Activated naive CD4-positive, alpha-beta T cell treated with anti-CD3 and anti-CD28 coated beads, Interleukin-2, amount 50 U/mL, for 24 hours (primary cell): Measurements from ENCODE around the gene TFDP1.

Experiments
- H3K27ac Mint-ChIP-seq: one replicate; pipeline ENCODE4 v1.8.0; 2021; ENCODE audit warnings: mild to moderate bottlenecking, mixed read lengths
- H3K27me3 Mint-ChIP-seq: one replicate; pipeline ENCODE4 v1.8.0; 2021; ENCODE audit warnings: mixed read lengths
- H3K36me3 Mint-ChIP-seq: one replicate; pipeline ENCODE4 v1.8.0; 2021; ENCODE audit warnings: mixed read lengths
- H3K4me1 Mint-ChIP-seq: one replicate; pipeline ENCODE4 v1.8.0; 2021; ENCODE audit warnings: mixed read lengths
- H3K4me3 Mint-ChIP-seq: one replicate; pipeline ENCODE4 v1.8.0; 2021; ENCODE audit warnings: mild to moderate bottlenecking, mixed read lengths
- H3K9me3 Mint-ChIP-seq: one replicate; pipeline ENCODE4 v1.8.0; 2021; ENCODE audit warnings: mixed read lengths

The TFDP1 gene

DNA sequence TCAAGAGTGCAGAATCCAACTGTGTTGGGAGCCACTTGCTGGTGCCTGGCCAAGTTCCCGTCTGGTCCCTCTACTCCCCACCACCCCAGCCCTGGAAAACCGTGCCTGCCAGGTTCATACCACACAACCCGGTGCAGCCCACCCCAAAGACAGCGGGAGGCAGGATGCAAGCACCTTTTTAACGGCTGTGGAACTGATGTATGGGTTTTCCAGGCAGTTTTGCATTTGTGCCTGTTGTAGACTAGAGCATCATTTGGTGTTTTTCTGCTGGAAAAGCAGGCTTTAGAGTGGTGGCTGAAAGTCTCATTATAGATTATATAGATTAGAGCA, 13.5 kb downstream of the TFDP1 start:
- H3K36me3 Mint-ChIP-seq, result peaks cover 14% of the 10 kb centered on the region
- H3K27ac Mint-ChIP-seq, result no peak overlapping the region
- H3K27me3 Mint-ChIP-seq, result no peaks in the 10 kb centered on the region
- H3K4me3 Mint-ChIP-seq, result no peak overlapping the region
- H3K4me1 Mint-ChIP-seq, result peaks cover 27% of the 10 kb centered on the region
- no peaks in the 10 kb centered on the region for H3K9me3 Mint-ChIP-seq

DNA sequence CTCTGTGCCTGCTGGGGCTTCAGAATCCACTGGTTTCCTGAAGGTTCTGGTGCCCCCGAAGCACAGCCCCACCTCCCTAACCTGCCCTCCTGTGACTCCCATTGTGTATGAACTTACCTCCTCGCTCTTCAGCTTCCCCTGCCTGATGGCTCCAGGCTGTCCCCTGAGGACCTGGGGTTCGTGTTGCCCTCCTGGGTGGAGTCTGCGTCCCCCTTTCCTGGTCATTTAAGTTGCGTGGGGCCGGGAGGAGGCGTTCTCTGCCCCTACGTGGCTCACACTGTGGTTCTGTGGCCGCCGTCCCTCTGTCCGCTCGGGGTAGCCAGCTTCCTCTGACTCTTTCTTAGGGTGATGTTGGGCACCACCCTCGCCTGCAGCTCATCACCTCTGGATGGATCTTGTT, 13.9 kb downstream of the TFDP1 start:
- H3K27ac Mint-ChIP-seq, result no peak overlapping the region
- H3K4me3 Mint-ChIP-seq, result no peak overlapping the region
- no peaks in the 10 kb centered on the region for H3K9me3 Mint-ChIP-seq
- H3K4me1 Mint-ChIP-seq, result peaks cover 27% of the 10 kb centered on the region
- no peaks in the 10 kb centered on the region for H3K27me3 Mint-ChIP-seq
- H3K36me3 Mint-ChIP-seq, result peaks cover 14% of the 10 kb centered on the region

GRCh38 chr13:113599391-113599790, 14.8 kb downstream of the TFDP1 start:
- no peak overlapping the region for H3K27ac Mint-ChIP-seq
- H3K4me3 Mint-ChIP-seq, result no peak overlapping the region
- H3K27me3 Mint-ChIP-seq, result no peaks in the 10 kb centered on the region
- H3K9me3 Mint-ChIP-seq, result no peaks in the 10 kb centered on the region
- peaks cover 27% of the 10 kb centered on the region for H3K4me1 Mint-ChIP-seq
- peaks cover 14% of the 10 kb centered on the region for H3K36me3 Mint-ChIP-seq

DNA sequence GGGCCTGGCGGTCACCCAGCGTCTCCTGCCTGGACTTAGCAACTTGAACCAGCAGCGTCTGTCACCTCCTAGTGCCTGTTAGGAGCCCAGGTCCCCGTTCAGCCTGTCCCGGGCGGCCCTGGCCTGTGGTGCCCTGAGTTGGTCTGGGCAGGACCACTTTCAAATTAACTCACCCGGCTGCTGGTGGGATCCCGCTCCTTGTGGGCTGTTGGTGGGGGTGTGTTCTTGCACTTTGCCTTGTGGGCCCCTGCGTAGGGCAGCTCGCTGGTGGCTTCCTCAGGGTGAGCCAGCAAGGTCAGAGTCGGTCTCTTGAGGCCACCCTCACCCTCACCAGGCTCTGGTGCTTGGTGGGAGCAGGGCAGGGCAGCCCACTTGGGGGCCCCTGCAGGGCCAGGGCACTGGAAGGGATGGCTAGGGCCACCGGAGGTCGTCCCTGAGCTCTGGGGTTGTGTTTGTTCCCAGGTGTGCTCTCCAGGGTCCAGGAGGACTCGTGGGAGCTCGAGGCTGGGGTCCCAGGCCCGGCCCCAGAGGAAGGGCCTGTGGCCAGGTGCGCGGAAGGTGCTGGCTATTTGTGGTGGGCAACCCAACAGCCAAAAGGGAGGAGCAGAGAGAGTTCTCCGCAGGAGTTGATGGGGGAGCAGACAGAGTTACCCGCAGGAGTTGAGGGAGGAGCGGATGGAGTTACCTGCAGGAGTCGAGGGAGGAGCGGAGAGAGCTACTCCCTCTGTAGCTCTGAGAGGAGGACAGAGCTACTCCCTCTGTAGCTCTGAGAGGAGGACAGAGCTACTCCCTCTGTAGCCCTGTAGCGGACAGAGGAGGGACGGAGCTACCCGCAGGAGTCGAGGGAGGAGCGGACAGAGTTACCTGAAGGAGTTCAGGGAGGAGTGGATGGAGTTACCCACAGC, 16.9 kb downstream of the TFDP1 start:
- H3K27ac Mint-ChIP-seq, result no peak overlapping the region
- no peak overlapping the region for H3K4me3 Mint-ChIP-seq
- no peaks in the 10 kb centered on the region for H3K9me3 Mint-ChIP-seq
- H3K27me3 Mint-ChIP-seq, result no peaks in the 10 kb centered on the region
- peaks cover 35% of the 10 kb centered on the region for H3K4me1 Mint-ChIP-seq
- H3K36me3 Mint-ChIP-seq, result peaks cover 11% of the 10 kb centered on the region

- peaks cover 38% of the 10 kb centered on the region for H3K4me1 Mint-ChIP-seq
- H3K4me3 Mint-ChIP-seq, result no peak overlapping the region
- H3K9me3 Mint-ChIP-seq, result no peaks in the 10 kb centered on the region
- peaks cover 12% of the 10 kb centered on the region for H3K36me3 Mint-ChIP-seq
- peak overlapping the region; percentile 23 for H3K27ac Mint-ChIP-seq
- no peaks in the 10 kb centered on the region for H3K27me3 Mint-ChIP-seq
Measured at GRCh38 chr13:113602291-113602988, 17.9 kb downstream of the TFDP1 start.

DNA sequence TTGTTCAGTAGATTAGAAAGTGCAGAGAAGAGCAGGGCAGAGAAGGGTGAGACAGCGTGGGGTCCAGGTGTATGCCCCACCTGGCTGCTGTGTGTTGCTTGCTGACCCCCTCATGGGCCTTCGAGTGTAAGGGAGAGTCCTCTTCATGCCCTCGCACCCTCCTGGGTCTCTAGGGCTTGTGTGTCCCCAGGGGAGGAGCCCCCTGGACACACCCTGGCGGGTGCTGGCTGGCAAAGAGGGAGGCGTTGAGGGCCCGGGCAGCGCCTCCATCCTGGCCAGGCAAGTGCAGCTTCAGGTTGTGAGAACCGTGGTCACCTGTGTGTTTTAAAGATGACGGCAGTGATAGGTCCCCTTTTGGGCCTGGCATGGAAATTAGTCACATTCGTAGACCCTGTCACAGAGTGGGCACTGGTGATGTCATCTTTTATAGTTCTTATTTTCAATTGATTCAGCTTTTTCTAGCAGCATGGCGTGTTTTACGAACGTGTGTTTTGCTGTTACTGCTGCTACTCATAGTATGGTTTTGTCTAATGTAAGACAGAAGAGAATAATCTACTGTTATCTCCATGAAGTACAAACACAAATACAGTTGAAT, 18.7 kb downstream of the TFDP1 start:
- Mint-ChIP-seq H3K27ac (no peak overlapping the region), H3K9me3 (no peaks in the 10 kb centered on the region), H3K4me3 (no peak overlapping the region), H3K36me3 (peaks cover 12% of the 10 kb centered on the region), H3K4me1 (peaks cover 38% of the 10 kb centered on the region), H3K27me3 (no peaks in the 10 kb centered on the region)

- no peak overlapping the region for H3K4me3 Mint-ChIP-seq
- H3K27me3 Mint-ChIP-seq, result no peaks in the 10 kb centered on the region
- no peaks in the 10 kb centered on the region for H3K9me3 Mint-ChIP-seq
- peaks cover 36% of the 10 kb centered on the region for H3K4me1 Mint-ChIP-seq
- H3K27ac Mint-ChIP-seq, result no peak overlapping the region
- H3K36me3 Mint-ChIP-seq, result peaks cover 7% of the 10 kb centered on the region
Measured at GRCh38 chr13:113604186-113604585, 19.6 kb downstream of the TFDP1 start.

- Mint-ChIP-seq H3K4me3 (no peak overlapping the region), H3K36me3 (peaks cover 5% of the 10 kb centered on the region), H3K27me3 (no peaks in the 10 kb centered on the region), H3K27ac (no peak overlapping the region), H3K9me3 (no peaks in the 10 kb centered on the region), H3K4me1 (peaks cover 34% of the 10 kb centered on the region)
Measured at GRCh38 chr13:113605461-113605860, 20.9 kb downstream of the TFDP1 start.

GRCh38 chr13:113605866-113606438, 21.4 kb downstream of the TFDP1 start:
- Mint-ChIP-seq H3K4me3 (no peak overlapping the region), H3K27ac (no peak overlapping the region), H3K9me3 (no peaks in the 10 kb centered on the region), H3K27me3 (no peaks in the 10 kb centered on the region), H3K36me3 (peaks cover 5% of the 10 kb centered on the region), H3K4me1 (peaks cover 31% of the 10 kb centered on the region)

- Mint-ChIP-seq H3K27ac (no peak overlapping the region), H3K4me3 (no peak overlapping the region), H3K27me3 (no peaks in the 10 kb centered on the region), H3K4me1 (peaks cover 23% of the 10 kb centered on the region), H3K9me3 (no peaks in the 10 kb centered on the region), H3K36me3 (peaks cover 5% of the 10 kb centered on the region)
Measured at GRCh38 chr13:113607056-113607888, 22.7 kb downstream of the TFDP1 start.

DNA sequence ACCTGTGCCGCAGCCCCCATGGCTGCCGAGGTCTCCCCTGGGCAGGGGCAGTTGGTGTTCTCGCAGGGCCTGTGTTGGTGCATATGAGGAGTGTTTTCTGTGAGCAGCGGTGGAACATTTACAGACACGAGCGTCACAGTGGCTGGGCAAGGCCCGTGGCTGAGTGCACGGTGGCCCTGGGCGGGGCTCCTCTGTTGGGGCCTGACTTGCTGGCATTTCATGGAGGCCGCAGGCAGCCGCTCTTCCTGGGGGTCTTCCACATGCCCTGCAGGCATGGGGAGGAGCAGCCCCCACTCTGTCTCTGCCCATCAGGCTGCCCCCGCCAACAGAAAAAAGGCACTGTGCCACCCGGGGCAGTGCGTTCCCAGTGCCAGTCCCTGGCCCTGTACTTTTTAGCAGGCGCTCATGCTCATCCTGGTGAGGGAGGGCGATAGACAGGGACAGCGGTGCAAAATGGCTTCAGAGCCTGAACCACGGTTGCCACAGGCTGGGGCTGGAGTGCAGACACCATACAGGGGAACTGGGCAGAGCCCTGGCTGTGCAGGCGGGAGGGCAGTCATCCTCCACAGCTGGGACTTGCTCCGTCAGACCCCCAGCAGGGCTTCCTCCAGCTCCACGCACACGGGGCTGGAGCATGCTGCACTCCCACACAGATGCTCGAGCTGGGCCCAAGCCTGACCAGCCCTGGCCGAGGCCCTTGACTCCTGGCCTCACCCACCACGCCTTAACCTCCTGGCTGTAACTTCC, 23.5 kb downstream of the TFDP1 start:
- no peak overlapping the region for H3K4me3 Mint-ChIP-seq
- peaks cover 5% of the 10 kb centered on the region for H3K36me3 Mint-ChIP-seq
- H3K27me3 Mint-ChIP-seq, result no peaks in the 10 kb centered on the region
- H3K27ac Mint-ChIP-seq, result peak overlapping the region; percentile 35
- H3K9me3 Mint-ChIP-seq, result no peaks in the 10 kb centered on the region
- peaks cover 18% of the 10 kb centered on the region for H3K4me1 Mint-ChIP-seq

- Mint-ChIP-seq H3K4me1 (peaks cover 18% of the 10 kb centered on the region), H3K27me3 (no peaks in the 10 kb centered on the region), H3K27ac (no peak overlapping the region), H3K9me3 (no peaks in the 10 kb centered on the region), H3K4me3 (no peak overlapping the region), H3K36me3 (peaks cover 5% of the 10 kb centered on the region)
Measured at GRCh38 chr13:113608967-113609533, 24.5 kb downstream of the TFDP1 start.

DNA sequence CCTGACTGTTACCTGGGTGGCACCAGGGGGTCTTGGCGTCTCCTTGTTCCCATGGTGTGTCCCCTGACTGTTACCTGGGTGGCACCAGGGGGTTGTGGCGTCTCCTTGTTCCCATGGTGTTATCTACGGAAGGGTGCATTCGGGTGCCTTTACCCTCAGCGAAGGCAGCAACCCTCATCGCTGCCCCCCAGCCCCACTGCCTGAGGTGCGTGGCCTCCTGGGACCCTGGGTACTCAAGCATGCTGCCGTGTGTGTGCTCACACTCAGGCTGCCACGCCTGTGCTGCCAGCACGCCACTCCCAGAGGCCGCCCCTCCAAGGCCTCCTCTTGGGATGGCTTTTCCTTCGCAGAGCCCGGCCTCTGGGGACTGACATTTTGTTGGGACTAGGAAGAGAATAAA, 25.1 kb downstream of the TFDP1 start:
- Mint-ChIP-seq H3K27me3 (no peaks in the 10 kb centered on the region), H3K36me3 (peaks cover 5% of the 10 kb centered on the region), H3K4me1 (peaks cover 18% of the 10 kb centered on the region), H3K27ac (no peak overlapping the region), H3K9me3 (no peaks in the 10 kb centered on the region), H3K4me3 (no peak overlapping the region)

- no peak overlapping the region for H3K4me3 Mint-ChIP-seq
- H3K27me3 Mint-ChIP-seq, result no peaks in the 10 kb centered on the region
- H3K27ac Mint-ChIP-seq, result peak overlapping the region; percentile 10
- H3K9me3 Mint-ChIP-seq, result no peaks in the 10 kb centered on the region
- peaks cover 5% of the 10 kb centered on the region for H3K36me3 Mint-ChIP-seq
- peaks cover 12% of the 10 kb centered on the region for H3K4me1 Mint-ChIP-seq
Measured at GRCh38 chr13:113610266-113610665, 25.7 kb downstream of the TFDP1 start.
